H1 (cell line): ENCODE results near the gene BCL2L1. TPM values are rescaled to one million over a fixed set of nuclear protein-coding genes. Genes with fewer than 3 reads are reported as not detected.

ENCODE experiments used
- CTCF ChIA-PET: fragments of 300-600 bp; sonication (Branson Sonifier 250); formaldehyde crosslinking; loops from one replicate; lab custom pipeline; 2021; ENCODE audit not compliant: partially characterized antibody; lab: Charles Lee
- POLR2A ChIA-PET: fragments of 300-600 bp; sonication (Branson Sonifier 250); formaldehyde crosslinking; loops from one replicate; lab custom pipeline; 2021; ENCODE audit warnings: inconsistent platforms; ENCODE audit not compliant: partially characterized antibody; lab: Charles Lee
- DNase-seq, 2 experiments: peaks; one replicate each; pipeline versions ENCODE4 v3.0.0 to v3.0.0-alpha.2; 2010 to 2022; ENCODE audit warnings: low spot score in 2 of 2, low read depth in 1 of 2, mixed read lengths in 1 of 2
- FAIRE-seq: peaks from 2 replicates; lab custom pipeline; 2011; peaks lifted over from hg19 to GRCh38; lab: Jason Lieb, UNC
- H2AFZ ChIP-seq: 2 replicates; pipeline ENCODE4 v1.8.1; 2012; ENCODE audit warnings: low read length, inconsistent platforms
- H2AK5ac ChIP-seq: 2 replicates; pipeline ENCODE4 v1.6.1; 2013; ENCODE audit warnings: low read depth, low read length
- H2BK120ac ChIP-seq: replicated peaks from 2 replicates; pipeline ENCODE3; 2013; ENCODE audit warnings: low read depth, low read length, inconsistent platforms
- H2BK12ac ChIP-seq: 2 replicates; pipeline ENCODE4 v1.6.1; 2013; ENCODE audit warnings: low read depth, low read length
- H2BK15ac ChIP-seq: 2 replicates; pipeline ENCODE4 v1.6.1; 2013; ENCODE audit warnings: low read length
- H2BK20ac ChIP-seq: 2 replicates; pipeline ENCODE4 v1.6.1; 2013; ENCODE audit warnings: low read length
- H2BK5ac ChIP-seq: 2 replicates; pipeline ENCODE4 v1.6.1; 2013; ENCODE audit warnings: low read depth, low read length
- H3K14ac ChIP-seq: 2 replicates; pipeline ENCODE4 v1.6.1; 2013; ENCODE audit warnings: inconsistent platforms; ENCODE audit not compliant: insufficient read length
- H3K18ac ChIP-seq: 2 replicates; pipeline ENCODE4 v1.6.1; 2013; ENCODE audit warnings: low read length; ENCODE audit errors: extremely low read depth
- H3K23ac ChIP-seq: 2 replicates; pipeline ENCODE4 v1.6.1; 2013; ENCODE audit warnings: inconsistent platforms; ENCODE audit not compliant: insufficient read length
- H3K23me2 ChIP-seq: 2 replicates; pipeline ENCODE4 v1.6.1; 2013; ENCODE audit warnings: low read depth, low read length
- H3K27ac ChIP-seq: 2 replicates; pipeline ENCODE4 v1.6.1; 2011; ENCODE audit warnings: low read depth, low read length, inconsistent platforms
- H3K27me3 ChIP-seq, 4 experiments: replicated peaks in 1 of 4; 1 replicate in 1 of 4; 2 replicates in 3 of 4; pipeline versions ENCODE4 v1.6.1 to v1.8.1; 2011 to 2013; ENCODE audit warnings: low read length in 3 of 4, mild to moderate bottlenecking in 3 of 4, inconsistent platforms in 2 of 4, mixed read lengths in 2 of 4, moderate library complexity in 1 of 4; ENCODE audit not compliant: control insufficient read depth in 3 of 4, insufficient read depth in 3 of 4; ENCODE audit errors: extremely low read depth in 1 of 4
- H3K36me3 ChIP-seq, 4 experiments: 2 replicates each; pipeline versions ENCODE4 v1.6.1 to v1.8.1; 2011 to 2013; ENCODE audit warnings: mild to moderate bottlenecking in 4 of 4, low read length in 3 of 4, moderate library complexity in 2 of 4, control low read depth in 1 of 4, inconsistent platforms in 1 of 4; ENCODE audit not compliant: insufficient read depth in 4 of 4, control insufficient read depth in 2 of 4
- H3K4ac ChIP-seq: replicated peaks from 2 replicates; pipeline ENCODE3; 2013; ENCODE audit warnings: low read length, low read depth, mixed read lengths, inconsistent platforms; ENCODE audit not compliant: insufficient read length
- H3K4me1 ChIP-seq, 4 experiments: replicated peaks in 1 of 4; 1 replicate in 1 of 4; 2 replicates in 3 of 4; pipeline versions ENCODE4 v1.6.1 to v1.8.1; 2011 to 2013; ENCODE audit warnings: low read length in 3 of 4, inconsistent platforms in 2 of 4, mixed read lengths in 1 of 4; ENCODE audit not compliant: insufficient read depth in 4 of 4, control insufficient read depth in 3 of 4
- H3K4me2 ChIP-seq, 2 experiments: 2 replicates each; pipeline versions ENCODE4 v1.6.1 to v1.8.1; 2011 to 2013; ENCODE audit warnings: low read depth in 2 of 2, low read length in 2 of 2, control low read depth in 1 of 2, inconsistent platforms in 1 of 2, mild to moderate bottlenecking in 1 of 2; ENCODE audit not compliant: insufficient read depth in 1 of 2
- H3K4me3 ChIP-seq, 4 experiments: fragments of 200-600, 300-600 bp in 1 of 4; sonication (generic), shearing (Covaris generic), sonication (Bioruptor Twin) in 1 of 4; 2 replicates each; pipeline versions ENCODE4 v1.5.1 to v1.8.1; 2011 to 2016; ENCODE audit warnings: low read length in 4 of 4, low read depth in 3 of 4, control low read depth in 2 of 4, inconsistent platforms in 2 of 4, mild to moderate bottlenecking in 2 of 4, mixed read lengths in 1 of 4, moderate library complexity in 1 of 4; ENCODE audit not compliant: insufficient read depth in 2 of 4; ENCODE audit errors: extremely low read depth in 1 of 4
- H3K56ac ChIP-seq: replicated peaks from 2 replicates; pipeline ENCODE3; 2013; ENCODE audit warnings: low read depth, mild to moderate bottlenecking, mixed read lengths, low read length, inconsistent platforms; ENCODE audit not compliant: insufficient read length
- H3K79me1 ChIP-seq: 2 replicates; pipeline ENCODE4 v1.6.1; 2013; ENCODE audit warnings: low read depth, low read length, control low read depth
- H3K79me2 ChIP-seq, 2 experiments: 2 replicates each; pipeline versions ENCODE4 v1.6.1 to v1.8.1; 2012 to 2013; ENCODE audit warnings: low read length in 2 of 2, mild to moderate bottlenecking in 2 of 2, inconsistent platforms in 1 of 2; ENCODE audit not compliant: insufficient read depth in 2 of 2, control insufficient read depth in 1 of 2
- H3K9ac ChIP-seq, 4 experiments: replicated peaks in 1 of 4; 1 replicate in 1 of 4; 2 replicates in 3 of 4; pipeline versions ENCODE4 v1.6.1 to v1.8.1; 2011 to 2013; ENCODE audit warnings: low read depth in 3 of 4, low read length in 3 of 4, control low read depth in 2 of 4, mild to moderate bottlenecking in 2 of 4, moderate library complexity in 2 of 4, inconsistent platforms in 1 of 4; ENCODE audit errors: extremely low read depth in 1 of 4
- H3K9me3 ChIP-seq, 2 experiments: 2 replicates each; pipeline versions ENCODE4 v1.6.1 to v1.8.1; 2012 to 2013; ENCODE audit warnings: mild to moderate bottlenecking in 2 of 2, moderate library complexity in 2 of 2, control low read depth in 1 of 2, inconsistent platforms in 1 of 2, low read depth in 1 of 2, low read length in 1 of 2, mixed read lengths in 1 of 2; ENCODE audit not compliant: insufficient read depth in 2 of 2
- H4K20me1 ChIP-seq, 2 experiments: replicated peaks in 1 of 2; 2 replicates each; pipeline versions ENCODE3 to v1.8.1; 2011 to 2013; ENCODE audit warnings: inconsistent platforms in 2 of 2, low read length in 2 of 2, mild to moderate bottlenecking in 1 of 2; ENCODE audit not compliant: insufficient read depth in 2 of 2, control insufficient read depth in 1 of 2
- H4K5ac ChIP-seq: 2 replicates; pipeline ENCODE4 v1.6.1; 2013; ENCODE audit warnings: low read length, low read depth, mixed read lengths, inconsistent platforms; ENCODE audit not compliant: insufficient read length
- H4K8ac ChIP-seq: 2 replicates; pipeline ENCODE4 v1.8.0; 2013; ENCODE audit warnings: mild to moderate bottlenecking, moderate library complexity, low read length, inconsistent platforms; ENCODE audit not compliant: insufficient read depth; ENCODE audit errors: extremely low read depth
- H4K91ac ChIP-seq: replicated peaks from 2 replicates; pipeline ENCODE3; 2013; ENCODE audit warnings: low read length, mixed read lengths, inconsistent platforms; ENCODE audit not compliant: insufficient read length
- CREB1 ChIP-seq: IDR thresholded peaks from 2 replicates; pipeline ENCODE4 v1.6.1; 2012; ENCODE audit warnings: inconsistent platforms
- MAFK ChIP-seq: IDR thresholded peaks from 2 replicates; pipeline ENCODE4 v1.6.1; 2012; ENCODE audit warnings: low read depth, mild to moderate bottlenecking, improper control_type of control experiment, low read length
- POLR2A ChIP-seq, 2 experiments: IDR thresholded peaks; 1 replicate in 1 of 2; 2 replicates in 1 of 2; pipeline ENCODE4 v1.6.1; 2011; ENCODE audit warnings: low read depth in 2 of 2, low read length in 2 of 2, mild to moderate bottlenecking in 2 of 2; ENCODE audit errors: control extremely low read depth in 1 of 2
- SRF ChIP-seq: IDR thresholded peaks from 2 replicates; pipeline ENCODE4 v1.6.1; 2011; ENCODE audit warnings: mild to moderate bottlenecking, low read depth, low read length, moderate library complexity
- TAF7 ChIP-seq: optimal IDR thresholded peaks from 2 replicates; pipeline ENCODE3; 2011; ENCODE audit warnings: low read depth, mild to moderate bottlenecking, inconsistent platforms, low read length, moderate library complexity, borderline replicate concordance
- polyA plus RNA-seq, 7 experiments: library from polyadenylated mRNA; depleted of rRNA in 3 of 7; stranded (reverse) in 5 of 7; unstranded in 2 of 7; fragments of >200 nt in 5 of 7; fragments of 200-250 nt in 2 of 7; gene quantifications; 1 replicate in 5 of 7; 2 replicates in 1 of 7; 4 replicates in 1 of 7; pipeline versions ENCODE4 v1.2.1 to v1.2.3, GENCODE V29; 2011 to 2013; ENCODE audit warnings: missing spikeins in 2 of 7, mixed read lengths in 2 of 7
- total RNA-seq: library from RNA; stranded (reverse); fragmentation: NEBNext Ultra II Directional; extraction: Animal tissue kit (Norgen Biotek cat#: 25700); gene quantifications from 2 replicates; pipeline ENCODE4 v1.2.1, GENCODE V29; 2021
- TF ChIP-seq, protein P1 (sequence below): IDR thresholded peaks from 2 replicates; pipeline ENCODE4 v1.6.1; 2011; ENCODE audit warnings: low read length, improper control_type of control experiment
- TF ChIP-seq, protein P2 (sequence below): IDR thresholded peaks from 2 replicates; pipeline ENCODE4 v1.6.1; 2012; ENCODE audit warnings: inconsistent platforms

BCL2L1 gene
- total and polyA plus RNA-seq, 2 of the 8 experiments (the other 6 are each of a cell fraction or from before 2014, with no cell fraction given): 64.9 to 66.1 TPM

GRCh38 chr20:31705191-31705590, 17.5 kb downstream of the BCL2L1 start:
- CTCF ChIA-PET: interaction anchor here (1.0 to 4.2 kb wide), 7 partner anchors 9 to 138 kb away, joined by 3 to 15 read pairs (median 8); partner anchors contain the start of gene BCL2L1
- Histone ChIP-seq H3K27me3 (no peaks in the 10 kb centered on the region), H3K9me3 (no peaks in the 10 kb centered on the region), H4K20me1 (peaks cover 2 to 12% of the 10 kb centered on the region in 2 experiments), H3K79me1 (peaks cover 8% of the 10 kb centered on the region), H3K23ac (no peak overlapping the region), H3K36me3 (peaks cover 8 to 14% (median 9%) of the 10 kb centered on the region in 4 experiments; a peak in 5 of 8 replicates), H3K14ac (no peak overlapping the region), H3K4me2 (no peak overlapping the region), H3K18ac (no peak overlapping the region), H3K9ac (no peak overlapping the region), H4K8ac (no peak overlapping the region), H2AK5ac (no peak overlapping the region), H3K79me2 (peaks cover 7 to 66% of the 10 kb centered on the region in 2 experiments), H3K56ac (no peak overlapping the region), H2BK15ac (no peak overlapping the region), H2BK20ac (no peak overlapping the region), H2BK12ac (no peak overlapping the region), H2AFZ (no peak overlapping the region), H3K4me1 (peaks cover 6 to 17% (median 14%) of the 10 kb centered on the region in 4 experiments), H3K27ac (no peak overlapping the region), H3K4me3 (no peak overlapping the region), H3K23me2 (no peaks in the 10 kb centered on the region), H2BK120ac (no peak overlapping the region), H3K4ac (no peak overlapping the region), H4K5ac (no peak overlapping the region), H4K91ac (no peak overlapping the region), H2BK5ac (no peak overlapping the region)
- DNase-seq: no peak
- no peak for FAIRE-seq
- POLR2A ChIA-PET: interaction anchor here (0.6 to 2.9 kb wide), 9 partner anchors 9 to 127 kb away, joined by 3 to 17 read pairs (median 3); partner anchors contain the start of gene BCL2L1
- TF ChIP-seq CREB1 (no peak), MAFK (no peak), POLR2A (IDR thresholded peaks at IDR 0.05; ENCODE audit: control extremely low read depth in 1 of 2, low read depth in 2 of 2, low read length in 2 of 2) (no peak), SRF (no peak), TAF7 (no peak)
- TF ChIP-seq, protein P1, sequence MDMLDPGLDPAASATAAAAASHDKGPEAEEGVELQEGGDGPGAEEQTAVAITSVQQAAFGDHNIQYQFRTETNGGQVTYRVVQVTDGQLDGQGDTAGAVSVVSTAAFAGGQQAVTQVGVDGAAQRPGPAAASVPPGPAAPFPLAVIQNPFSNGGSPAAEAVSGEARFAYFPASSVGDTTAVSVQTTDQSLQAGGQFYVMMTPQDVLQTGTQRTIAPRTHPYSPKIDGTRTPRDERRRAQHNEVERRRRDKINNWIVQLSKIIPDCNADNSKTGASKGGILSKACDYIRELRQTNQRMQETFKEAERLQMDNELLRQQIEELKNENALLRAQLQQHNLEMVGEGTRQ: no peak
- TF ChIP-seq, protein P2, sequence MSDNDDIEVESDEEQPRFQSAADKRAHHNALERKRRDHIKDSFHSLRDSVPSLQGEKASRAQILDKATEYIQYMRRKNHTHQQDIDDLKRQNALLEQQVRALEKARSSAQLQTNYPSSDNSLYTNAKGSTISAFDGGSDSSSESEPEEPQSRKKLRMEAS: no peak
